Measurements from ENCODE around the gene TMPRSS7.
"Not testable (repeated sequence)": the region's sequence is repeated elsewhere in the genome, so short reads cannot be mapped to it uniquely, and the experiment has no call there.

Gene TMPRSS7

GRCh38 chr3:112013058-112013783 lies 21.3 kb upstream of the TMPRSS7 start:
- peak; percentile 72 for DNase-seq (ENCODE audit: low spot score)

GRCh38 chr3:112013784-112014143 lies 20.8 kb upstream of the TMPRSS7 start:
- no peak for DNase-seq (ENCODE audit: low spot score)

GRCh38 chr3:112017091-112017490 lies 17.4 kb upstream of the TMPRSS7 start:
- DNase-seq (ENCODE audit: low spot score): peak; percentile 64

- no peak for DNase-seq (ENCODE audit: low spot score)
Measured at GRCh38 chr3:112018712-112019111, 15.8 kb upstream of the TMPRSS7 start.

- no peak for DNase-seq (ENCODE audit: low spot score)
Measured at GRCh38 chr3:112019716-112020115, 14.8 kb upstream of the TMPRSS7 start.

GRCh38 chr3:112020674-112021085 lies 13.9 kb upstream of the TMPRSS7 start:
- no peak for DNase-seq (ENCODE audit: low spot score)

- DNase-seq (ENCODE audit: low spot score): no peak
Measured at GRCh38 chr3:112027142-112027541, 7.4 kb upstream of the TMPRSS7 start.

GRCh38 chr3:112027826-112028225 lies 6.7 kb upstream of the TMPRSS7 start:
- DNase-seq (ENCODE audit: low spot score): no peak

GRCh38 chr3:112030901-112031300 lies 3.6 kb upstream of the TMPRSS7 start:
- no peak for DNase-seq (ENCODE audit: low spot score)

GRCh38 chr3:112032098-112032731 lies 2.3 kb upstream of the TMPRSS7 start:
- no peak for DNase-seq (ENCODE audit: low spot score)

GRCh38 chr3:112035241-112035640 lies 705 bp downstream of the TMPRSS7 start:
- no peak for DNase-seq (ENCODE audit: low spot score)

GRCh38 chr3:112037194-112037593 lies 2.7 kb downstream of the TMPRSS7 start:
- DNase-seq (ENCODE audit: low spot score): not testable (repeated sequence)

- no peak for DNase-seq (ENCODE audit: low spot score)
Measured at GRCh38 chr3:112038863-112039262, 4.3 kb downstream of the TMPRSS7 start.

- no peak for DNase-seq (ENCODE audit: low spot score)
Measured at GRCh38 chr3:112041321-112041720, 6.8 kb downstream of the TMPRSS7 start.

- no peak for DNase-seq (ENCODE audit: low spot score)
Measured at GRCh38 chr3:112042842-112043280, 8.3 kb downstream of the TMPRSS7 start.

- peak; percentile 68 for DNase-seq (ENCODE audit: low spot score)
Measured at GRCh38 chr3:112043621-112044201, 9.2 kb downstream of the TMPRSS7 start.

- DNase-seq (ENCODE audit: low spot score): no peak
Measured at GRCh38 chr3:112046599-112046998, 12.1 kb downstream of the TMPRSS7 start.

- DNase-seq (ENCODE audit: low spot score): no peak
Measured at GRCh38 chr3:112047264-112047663, 12.7 kb downstream of the TMPRSS7 start.

GRCh38 chr3:112048911-112049310 lies 14.4 kb downstream of the TMPRSS7 start:
- DNase-seq (ENCODE audit: low spot score): no peak

- no peak for DNase-seq (ENCODE audit: low spot score)
Measured at GRCh38 chr3:112053229-112053628, 18.7 kb downstream of the TMPRSS7 start.

GRCh38 chr3:112056451-112056929 lies 22.0 kb downstream of the TMPRSS7 start:
- no peak for DNase-seq (ENCODE audit: low spot score)

GRCh38 chr3:112059497-112059896 lies 25.0 kb downstream of the TMPRSS7 start:
- no peak for DNase-seq (ENCODE audit: low spot score)

GRCh38 chr3:112061152-112061551 lies 26.6 kb downstream of the TMPRSS7 start:
- DNase-seq (ENCODE audit: low spot score): no peak
